ENCODE data around the gene NET1.

DNA sequence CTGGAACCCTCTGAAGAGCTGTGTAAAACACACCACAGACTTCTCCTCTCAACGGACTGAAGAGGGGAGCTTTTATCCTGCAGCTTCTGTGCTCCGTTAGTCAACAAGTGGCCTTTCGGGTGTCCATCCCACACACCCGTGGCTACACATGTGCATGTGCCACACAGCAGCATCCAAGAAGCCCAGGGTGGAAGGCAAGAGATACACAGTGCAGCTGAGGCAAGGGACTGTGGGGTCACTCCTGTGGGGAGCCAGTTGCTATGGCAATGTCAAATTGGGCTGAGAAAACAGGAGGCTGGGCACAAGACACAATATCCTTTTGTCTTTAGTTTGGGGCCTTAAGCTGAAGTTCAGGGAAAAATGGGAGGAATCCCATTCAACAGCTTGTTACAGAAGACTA lies 28.7 kb downstream of the NET1 start:
- no peak for TF ChIP-seq CTCF (IDR thresholded peaks at IDR 0.05)
- no peak for TF ChIP-seq POLR2A (IDR thresholded peaks at IDR 0.05)
- no peak for TF ChIP-seq EP300 (IDR thresholded peaks at IDR 0.05)
